Left cardiac atrium (tissue), 4 donors: ENCODE results near the gene PRRT1. TPM values are rescaled to one million over a fixed set of nuclear protein-coding genes. Genes with fewer than 3 reads are reported as not detected.
A peak's percentile ranks its signal among the peaks of the same experiment; 100 is the strongest.

Experiments used
- ATAC-seq, 2 donors: fragments of 200-7000 bp; cut with Tn5 transposase; one replicate each; pipeline ENCODE4 v1.9.1; 2020; ENCODE audit warnings: mild to moderate bottlenecking in 2 of 2, moderate library complexity in 2 of 2
- DNase-seq: peaks from one replicate; pipeline ENCODE4 v3.0.0-alpha.2; 2020
- intact Hi-C, 2 donors: fragments of 100-400 bp; cut with DNase I; formaldehyde crosslinking; loops; one replicate each; pipeline versions ENCODE4 v1.14.1 to v1.15.1; 2022 to 2023
- total RNA-seq, 2 donors: library from RNA; stranded (reverse); fragmentation: NEBNext Ultra II Directional; extraction: Animal tissue kit (Norgen Biotek cat#: 25700); gene quantifications; one replicate each; pipeline ENCODE4 v1.2.1, GENCODE V29; 2021
- donor health status: DM: no; HTN: yes; CAD: no.
- donor health status: DM: no; HTN: yes; CAD: no; lungs with severe emphysema.
- donor health status: DM: yes; HTN: yes; CAD: no.
- donor health status: Dilated cardiomyopathy.

Gene PRRT1
- total RNA-seq, 2 donors from 2014 or later: 0.77 to 0.97 TPM

- intact Hi-C loops: no loop called here
- DNase-seq (no peak), ATAC-seq (no peak)
Observed at GRCh38 chr6:32132110-32132509, 19.6 kb downstream of the PRRT1 start.

- intact Hi-C loops: no loop called here
- ATAC-seq: no peak
Observed at GRCh38 chr6:32131439-32131948, 20.2 kb downstream of the PRRT1 start.

GRCh38 chr6:32129297-32130088 lies 22.2 kb downstream of the PRRT1 start:
- peak; percentile 36 to 51 for ATAC-seq
- intact Hi-C loops: loop anchor here in 1 of 2 donors (5.0 kb wide), 1 partner anchor 1068 kb away; no protein-coding TSS in a partner anchor
- DNase-seq: no peak

More at GRCh38 chr6:32131439-32131948, 20.2 kb downstream of the PRRT1 start:
- DNase-seq: no peak

GRCh38 chr6:32128751-32129296 lies 22.9 kb downstream of the PRRT1 start:
- DNase-seq: no peak
- intact Hi-C loops: loop anchor here in 1 of 2 donors (5.0 kb wide), 1 partner anchor 1068 kb away; no protein-coding TSS in a partner anchor
- no peak for ATAC-seq

GRCh38 chr6:32127717-32128592 lies 23.8 kb downstream of the PRRT1 start, which contains the start of gene ATF6B:
Gene ATF6B (minus strand): TSS chr6:32128246. CDS start chr6:32128207, 39 bp downstream.
- ATAC-seq (peak; percentile 95), DNase-seq (peak; percentile 100)
- intact Hi-C loops: loop anchor here in 1 of 2 donors (5.0 kb wide), 1 partner anchor 1069 kb away; no protein-coding TSS in a partner anchor

- intact Hi-C loops: loop anchor here in 1 of 2 donors (5.0 kb wide), 1 partner anchor 1070 kb away; no protein-coding TSS in a partner anchor
- no peak for ATAC-seq
- no peak for DNase-seq
Observed at GRCh38 chr6:32127409-32127716, 24.4 kb downstream of the PRRT1 start.

GRCh38 chr6:32126880-32127279 lies 24.9 kb downstream of the PRRT1 start:
- intact Hi-C loops: loop anchor here in 1 of 2 donors (5.0 kb wide), 1 partner anchor 1070 kb away; no protein-coding TSS in a partner anchor
- DNase-seq (no peak), ATAC-seq (no peak)

- DNase-seq (no peak), ATAC-seq (no peak)
- intact Hi-C loops: no loop called here
Observed at GRCh38 chr6:32123681-32124080, 28.1 kb downstream of the PRRT1 start.

- no peak for ATAC-seq
- intact Hi-C loops: no loop called here
- DNase-seq: no peak
Observed at GRCh38 chr6:32120573-32121059, 31.1 kb downstream of the PRRT1 start.

- peak; percentile 87 for DNase-seq
- intact Hi-C loops: loop anchor here in 1 of 2 donors (2.0 kb wide), 1 partner anchor 36 kb away; the partner anchor contains the start of gene PPT2
- peak; percentile 66 to 83 for ATAC-seq
Observed at GRCh38 chr6:32118782-32119628, 32.7 kb downstream of the PRRT1 start.

GRCh38 chr6:32117461-32117860 lies 34.3 kb downstream of the PRRT1 start:
- DNase-seq: no peak
- intact Hi-C loops: no loop called here
- no peak for ATAC-seq

- ATAC-seq: no peak
- intact Hi-C loops: no loop called here
- no peak for DNase-seq
Observed at GRCh38 chr6:32116674-32117073, 35.1 kb downstream of the PRRT1 start.

GRCh38 chr6:32115623-32116022 lies 36.1 kb downstream of the PRRT1 start:
- intact Hi-C loops: no loop called here
- DNase-seq (no peak), ATAC-seq (no peak)

- DNase-seq (no peak), ATAC-seq (no peak)
- intact Hi-C loops: no loop called here
Observed at GRCh38 chr6:32114796-32115195, 36.9 kb downstream of the PRRT1 start.

GRCh38 chr6:32113386-32114352 lies 38.1 kb downstream of the PRRT1 start:
- ATAC-seq (peak; percentile 86), DNase-seq (peak; percentile 92)
- intact Hi-C loops: no loop called here

- DNase-seq (peak; percentile 59), ATAC-seq (no peak)
- intact Hi-C loops: no loop called here
Observed at GRCh38 chr6:32112431-32112980, 39.2 kb downstream of the PRRT1 start.
